Activated gamma-delta T cell treated with anti-CD3 and anti-CD28 coated beads, Interleukin-2, amount 50 U/mL, for 16 hours (primary cell): Measurements from ENCODE around the gene CBARP.

Source experiments
- DNase-seq: peaks from one replicate; pipeline ENCODE4 v3.0.0-alpha.2; 2020; ENCODE audit warnings: low read depth

The CBARP gene

GRCh38 chr19:1226227-1226518, 11.6 kb downstream of the CBARP start:
- DNase-seq = no peak

- no peak for DNase-seq
These were observed 12.2 kb downstream of the CBARP start for GRCh38 chr19:1225440-1226226.

GRCh38 chr19:1224847-1225246, 13.0 kb downstream of the CBARP start:
- no peak for DNase-seq

- no peak for DNase-seq
These were observed 13.6 kb downstream of the CBARP start for GRCh38 chr19:1224047-1224825.

- no peak for DNase-seq
These were observed 14.6 kb downstream of the CBARP start for GRCh38 chr19:1223018-1223855.

- DNase-seq = no peak
These were observed 15.4 kb downstream of the CBARP start for GRCh38 chr19:1222394-1222793.

- no peak for DNase-seq
These were observed 15.9 kb downstream of the CBARP start for GRCh38 chr19:1221904-1222255.

GRCh38 chr19:1220976-1221903, 16.6 kb downstream of the CBARP start:
- no peak for DNase-seq

GRCh38 chr19:1220477-1220930, 17.3 kb downstream of the CBARP start:
- DNase-seq = no peak

GRCh38 chr19:1219786-1220476, 17.9 kb downstream of the CBARP start:
- no peak for DNase-seq

- no peak for DNase-seq
These were observed 18.8 kb downstream of the CBARP start for GRCh38 chr19:1218751-1219567.

- DNase-seq = no peak
These were observed 20.4 kb downstream of the CBARP start for GRCh38 chr19:1217366-1217765.

GRCh38 chr19:1216756-1217155, 21.0 kb downstream of the CBARP start:
- DNase-seq = no peak

GRCh38 chr19:1214862-1215731, 22.7 kb downstream of the CBARP start:
- DNase-seq = no peak

- DNase-seq = no peak
These were observed 23.4 kb downstream of the CBARP start for GRCh38 chr19:1214299-1214861.

GRCh38 chr19:1213391-1214286, 24.2 kb downstream of the CBARP start:
- DNase-seq = no peak

- no peak for DNase-seq
These were observed 26.1 kb downstream of the CBARP start for GRCh38 chr19:1211494-1212234.
